HG03066 (cell line): ENCODE data around the gene EHD1.
A peak's percentile ranks its signal among the peaks of the same experiment; 100 is the strongest.

Experiments
- ATAC-seq: cut with Tn5 transposase; IDR thresholded peaks from one replicate; pipeline ENCODE4 v1.9.1; 2021; ENCODE audit warnings: low read depth; ENCODE audit not compliant: unreplicated experiment

EHD1 gene

DNA sequence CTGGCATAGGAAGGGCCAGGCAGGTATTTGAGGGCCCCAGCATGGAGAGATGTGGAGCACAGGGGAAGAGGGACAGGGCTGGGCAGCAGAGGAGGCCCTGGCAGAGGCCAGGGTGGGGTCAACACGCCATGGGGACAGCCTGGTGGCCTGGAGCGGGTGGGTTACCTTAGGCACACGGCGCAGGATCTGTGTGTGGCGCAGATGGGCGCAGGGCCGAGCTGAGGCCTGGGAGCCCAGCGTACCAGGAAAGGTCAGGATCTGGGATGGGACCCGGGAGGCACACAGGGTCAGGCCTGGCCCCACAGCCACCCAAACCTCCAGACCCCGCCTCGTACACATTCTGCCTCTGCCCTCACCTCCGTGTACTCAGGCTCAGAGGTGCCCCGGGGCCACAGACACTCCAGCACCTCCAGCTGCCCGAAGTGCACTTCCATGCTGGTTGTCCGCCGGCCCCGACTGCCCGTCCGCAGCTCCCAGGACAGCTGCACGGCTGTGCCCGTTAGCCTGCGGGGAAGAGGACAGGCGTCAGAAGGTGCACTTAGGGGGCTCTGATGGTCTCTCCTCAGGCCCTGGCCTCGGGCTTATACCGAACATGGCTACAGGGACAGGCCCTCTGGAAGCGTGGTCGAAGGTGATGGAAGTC, 32.2 kb upstream of the EHD1 start:
- no peak for ATAC-seq

DNA sequence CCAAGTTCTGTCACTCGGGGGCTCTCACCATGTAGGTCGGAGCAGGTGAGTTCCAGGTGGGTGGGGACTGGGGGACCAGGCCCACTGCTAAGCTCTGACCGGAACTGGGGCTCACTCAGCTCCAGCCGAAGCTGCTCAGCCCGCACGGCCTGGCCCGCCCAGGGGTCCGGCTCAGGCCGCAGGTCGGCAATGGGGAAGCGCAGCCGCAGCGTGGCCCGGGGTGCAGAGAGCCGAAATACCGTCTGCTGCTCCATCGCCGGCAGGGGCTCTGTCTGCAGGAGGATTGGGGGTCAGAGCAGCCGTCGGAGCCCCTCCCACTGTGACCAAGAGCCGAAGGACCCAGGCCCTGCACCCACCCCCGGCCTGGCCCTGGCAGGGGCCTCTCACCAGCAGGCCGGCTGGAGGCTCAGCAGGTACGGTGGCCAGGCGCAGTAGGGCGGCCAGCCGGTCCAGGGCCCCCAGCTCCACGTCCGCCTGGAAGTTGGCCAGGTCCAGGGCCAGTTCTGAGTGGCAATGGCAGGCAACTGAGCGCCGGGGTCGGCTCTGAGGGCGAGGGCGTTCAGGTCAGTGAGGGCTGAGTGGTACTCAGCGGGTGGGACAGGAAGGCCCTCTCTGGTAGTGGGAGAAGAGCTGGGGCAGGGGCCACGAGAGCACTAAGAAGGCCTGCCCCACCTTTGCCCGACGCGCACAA, 31.4 kb upstream of the EHD1 start:
- no peak for ATAC-seq

DNA sequence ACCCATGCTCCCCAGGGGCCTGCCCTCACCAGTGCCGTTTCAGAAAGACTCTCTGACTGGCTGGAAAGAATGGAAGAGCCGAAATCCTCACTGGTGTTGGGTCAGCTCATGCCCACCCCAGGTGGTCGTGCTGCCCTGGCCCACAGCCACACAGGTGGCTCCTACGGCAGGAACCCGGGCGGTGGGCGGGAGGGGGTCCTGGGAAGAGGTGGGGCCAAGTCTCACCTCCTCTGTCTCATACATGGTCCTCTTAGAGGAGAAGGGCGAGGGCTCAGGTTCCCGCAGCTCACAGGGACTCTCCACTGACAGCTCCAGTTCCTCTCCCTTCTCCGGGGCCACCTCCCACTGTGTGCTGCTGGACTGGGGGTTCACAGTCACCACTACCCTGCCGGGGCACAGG, 30.3 kb upstream of the EHD1 start:
- no peak for ATAC-seq

DNA sequence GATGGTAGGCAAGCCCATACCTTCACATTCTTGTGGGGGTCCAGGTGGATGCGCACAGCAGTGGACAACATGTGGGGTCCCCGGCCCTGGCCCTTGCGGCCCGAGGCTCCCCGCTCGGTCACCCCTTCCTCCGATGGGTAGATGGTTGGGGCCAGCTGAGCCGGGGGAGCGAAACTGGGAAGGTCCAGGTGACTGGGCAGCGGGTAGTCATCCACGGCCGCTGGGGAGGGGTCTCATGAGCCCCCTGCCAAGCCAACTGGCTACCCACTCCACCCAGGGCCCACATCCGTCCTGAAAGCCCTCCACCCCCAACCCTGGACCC, 27.9 kb upstream of the EHD1 start:
- ATAC-seq, result no peak

DNA sequence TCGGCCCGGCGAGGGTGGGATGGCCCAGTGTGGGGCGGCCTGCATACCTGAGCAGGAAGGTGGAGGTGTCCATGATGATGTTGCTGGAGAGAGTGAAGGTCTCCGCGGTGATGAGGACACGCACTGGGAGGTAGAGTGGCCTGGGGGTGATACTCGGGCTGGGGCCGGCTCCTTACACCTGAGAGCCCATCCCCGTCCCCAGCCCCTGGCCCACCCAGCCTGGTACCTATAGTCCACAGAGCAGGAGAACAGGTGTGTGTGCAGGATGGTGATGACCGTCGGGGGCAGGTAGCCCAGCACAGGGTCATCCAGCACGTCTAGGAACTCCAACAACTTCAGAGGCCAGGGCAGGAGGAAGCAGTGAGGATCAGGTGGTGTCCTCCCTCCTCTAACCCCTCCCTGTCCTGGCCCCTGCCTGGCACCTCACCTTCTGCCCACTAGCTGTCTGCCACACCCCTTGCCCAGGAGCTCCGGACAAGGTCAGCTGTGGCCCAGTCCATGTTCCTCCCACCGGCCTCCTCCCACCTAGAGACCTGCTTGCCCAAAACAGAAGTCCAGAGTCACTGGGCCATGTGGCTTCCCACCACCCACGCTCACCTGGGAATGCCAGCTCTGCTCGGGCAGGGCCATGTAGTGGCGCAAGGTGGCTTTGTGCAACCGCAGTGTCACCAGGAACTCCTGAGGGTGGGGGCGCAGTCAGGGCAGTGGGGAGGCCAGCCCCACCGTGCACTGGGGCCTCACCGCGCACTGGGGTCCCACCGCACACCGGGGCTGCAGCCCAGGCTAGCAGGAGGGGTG, 27.3 kb upstream of the EHD1 start:
- no peak for ATAC-seq

DNA sequence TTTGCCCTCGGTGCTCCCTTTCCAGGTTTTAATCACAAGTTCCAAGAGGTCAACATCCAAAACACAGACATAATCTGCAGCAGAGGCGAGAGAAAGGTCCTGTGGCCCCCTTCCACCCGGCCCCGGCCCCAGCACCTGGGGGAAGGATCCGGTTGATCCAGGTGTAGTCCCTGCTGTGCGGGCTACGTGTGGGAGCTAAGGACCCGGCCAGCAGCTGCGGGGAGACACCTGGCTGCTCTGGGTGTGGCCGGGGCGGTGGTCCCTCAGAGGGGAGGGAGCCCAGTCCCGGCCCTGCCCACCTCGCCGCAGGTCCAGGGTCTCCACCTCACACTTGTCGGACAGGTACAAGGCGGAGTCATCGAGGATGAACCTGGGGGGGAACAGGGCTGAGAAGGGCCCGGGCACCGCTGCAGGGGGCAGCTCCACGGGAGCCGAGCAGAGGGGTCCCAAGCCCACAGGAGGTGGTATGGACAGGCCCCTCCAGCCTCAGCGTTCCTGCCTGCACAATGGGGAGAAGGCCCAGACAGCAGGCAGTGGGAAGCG, 24.9 kb upstream of the EHD1 start:
- ATAC-seq, result no peak

DNA sequence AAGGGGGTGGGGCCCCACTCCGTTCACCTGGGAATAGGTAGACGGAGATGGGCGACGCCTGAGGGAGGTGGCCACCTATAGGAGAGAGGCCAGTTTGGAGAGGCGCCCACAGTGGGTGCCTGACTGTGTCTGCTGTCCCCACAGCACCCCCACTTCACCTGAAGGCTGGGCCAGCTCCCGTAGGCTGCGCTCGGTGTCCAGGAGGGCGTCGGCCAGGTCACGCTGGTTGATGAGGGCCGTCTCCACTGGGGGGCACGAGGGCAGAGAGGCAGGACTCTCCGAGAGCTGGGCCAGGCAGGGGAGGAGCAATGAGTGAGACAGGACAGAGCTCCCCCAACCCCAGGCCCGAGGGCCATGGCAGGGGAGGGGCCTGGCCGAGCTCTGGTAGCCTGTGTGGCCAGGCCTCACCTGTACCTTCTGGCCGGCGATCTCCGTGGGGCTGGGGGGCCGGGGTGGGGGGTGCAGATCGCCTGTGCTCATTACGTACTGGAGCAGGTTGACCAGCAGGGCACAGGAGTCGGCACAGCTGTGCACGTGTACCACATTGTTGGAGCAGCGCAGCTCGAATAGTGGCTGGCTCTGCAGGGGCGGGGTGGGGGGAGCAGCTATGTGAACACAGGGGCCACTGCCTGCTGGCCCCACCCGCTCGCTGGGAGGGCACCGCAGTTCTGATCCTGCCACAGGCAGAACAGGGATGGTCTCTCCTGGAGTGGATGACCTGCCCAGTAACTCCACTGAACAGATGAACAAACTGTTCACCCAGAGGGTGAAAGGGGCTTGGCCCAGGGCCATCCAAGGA, 23.9 kb upstream of the EHD1 start:
- ATAC-seq, result no peak

DNA sequence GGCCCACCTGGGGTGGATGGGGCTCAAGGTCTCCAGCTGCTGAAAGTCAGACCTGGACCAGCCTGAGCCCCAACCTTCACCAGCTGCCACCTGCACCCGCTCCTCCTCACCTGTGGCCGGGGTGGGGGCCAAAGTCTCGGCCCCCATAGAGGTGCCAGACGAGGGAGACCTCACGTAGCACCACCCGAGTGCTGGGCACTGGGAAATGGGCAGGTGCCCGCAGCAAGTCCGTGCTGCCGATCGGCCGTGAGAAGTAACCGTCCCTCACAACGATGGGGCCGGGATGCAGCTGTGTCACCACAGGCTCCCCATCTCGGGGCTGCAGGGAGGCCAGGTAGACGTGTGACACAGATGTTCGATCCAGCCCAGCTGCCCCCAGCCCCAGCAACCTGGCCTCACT, 22.4 kb upstream of the EHD1 start:
- no peak for ATAC-seq

DNA sequence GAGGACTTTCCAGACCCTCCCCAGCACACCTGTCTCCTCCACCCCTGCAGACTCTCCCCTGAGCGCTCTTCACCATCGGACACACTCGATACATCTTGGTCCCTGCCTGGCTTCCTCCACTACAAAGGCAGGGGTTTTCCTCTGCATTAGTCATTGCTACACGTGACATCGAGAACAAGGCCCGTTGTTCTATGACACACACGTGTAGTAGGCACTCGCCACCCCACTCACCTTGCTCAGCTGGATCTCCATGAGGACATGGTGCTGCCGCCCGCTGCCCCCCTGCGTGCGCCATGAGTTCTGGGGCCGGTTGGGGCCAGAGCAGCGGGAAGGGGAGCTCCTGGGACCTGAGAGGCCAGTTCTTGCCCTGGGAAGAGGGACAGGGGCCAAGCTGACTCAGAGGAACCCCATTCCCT, 21.9 kb upstream of the EHD1 start:
- ATAC-seq, result no peak

DNA sequence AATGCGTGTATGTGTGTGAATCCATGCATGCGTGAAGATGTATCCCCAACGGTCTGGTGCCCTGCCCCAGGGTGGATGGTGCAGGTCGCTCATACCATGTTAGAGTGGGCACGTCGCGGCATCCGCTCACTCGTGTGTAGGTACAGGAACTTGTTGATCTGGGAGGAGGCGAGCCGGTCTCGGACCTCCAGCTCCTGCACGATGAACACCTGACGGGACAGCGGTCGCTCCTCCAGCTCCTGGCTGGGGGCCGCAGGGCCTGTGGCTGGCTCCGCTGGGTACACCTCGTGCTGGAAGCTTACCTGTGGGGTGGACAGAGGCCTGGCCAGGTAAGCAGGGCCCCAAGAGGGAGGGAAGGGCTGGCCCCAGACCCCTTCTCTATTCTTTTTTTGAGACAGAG, 20.1 kb upstream of the EHD1 start:
- no peak for ATAC-seq

DNA sequence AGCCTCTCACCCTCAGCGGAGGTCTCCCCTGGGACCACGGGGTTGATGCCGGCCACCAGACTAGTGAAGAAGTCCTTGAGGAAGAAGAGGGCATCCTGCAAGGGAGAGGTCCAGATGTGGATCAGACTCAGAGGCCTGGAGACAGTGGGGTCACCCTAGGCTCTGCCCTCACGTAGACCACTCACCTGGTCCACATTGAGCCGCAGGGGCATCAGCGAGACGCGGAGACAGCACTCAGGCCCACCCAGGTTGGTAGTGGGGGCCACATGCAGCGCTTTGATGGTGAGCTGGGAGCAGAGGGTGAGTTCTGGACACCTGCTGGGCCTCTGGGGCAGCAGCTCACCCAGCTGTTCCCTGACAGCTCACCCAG, 19.6 kb upstream of the EHD1 start:
- no peak for ATAC-seq

DNA sequence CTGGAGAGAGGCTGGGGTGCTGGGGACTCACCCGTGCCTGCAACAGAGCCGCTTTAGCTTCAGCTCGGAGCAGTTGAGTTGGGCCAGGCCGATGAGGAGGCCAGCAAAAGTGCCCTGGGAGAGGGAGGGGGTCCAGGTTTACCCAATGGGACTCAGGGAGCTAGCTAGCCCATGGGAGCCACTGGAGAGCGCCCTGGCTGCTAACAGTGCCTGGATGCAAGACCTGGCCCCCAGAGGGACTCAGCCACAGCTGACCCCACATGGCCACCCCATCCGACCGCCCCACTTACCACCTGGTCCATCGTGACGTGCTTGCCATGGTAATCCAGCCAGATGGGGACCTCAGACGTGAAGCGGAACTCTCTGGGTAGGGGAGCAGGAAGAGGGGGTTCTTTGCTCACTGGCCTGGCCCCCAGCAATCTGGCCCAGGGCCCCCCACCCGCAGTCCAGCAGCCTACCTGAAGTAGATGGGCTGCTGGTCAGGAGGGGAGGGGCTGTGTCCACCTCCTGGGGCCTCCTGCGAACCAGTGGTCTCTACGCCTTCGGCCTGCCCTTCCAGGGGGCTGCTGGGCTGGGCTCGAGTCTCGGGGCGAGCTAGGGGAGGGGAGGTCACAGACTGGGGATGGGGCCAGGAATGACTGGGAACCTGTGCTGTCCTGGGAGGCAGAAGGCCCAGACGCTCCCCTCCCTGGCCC, 19.1 kb upstream of the EHD1 start:
- no peak for ATAC-seq

DNA sequence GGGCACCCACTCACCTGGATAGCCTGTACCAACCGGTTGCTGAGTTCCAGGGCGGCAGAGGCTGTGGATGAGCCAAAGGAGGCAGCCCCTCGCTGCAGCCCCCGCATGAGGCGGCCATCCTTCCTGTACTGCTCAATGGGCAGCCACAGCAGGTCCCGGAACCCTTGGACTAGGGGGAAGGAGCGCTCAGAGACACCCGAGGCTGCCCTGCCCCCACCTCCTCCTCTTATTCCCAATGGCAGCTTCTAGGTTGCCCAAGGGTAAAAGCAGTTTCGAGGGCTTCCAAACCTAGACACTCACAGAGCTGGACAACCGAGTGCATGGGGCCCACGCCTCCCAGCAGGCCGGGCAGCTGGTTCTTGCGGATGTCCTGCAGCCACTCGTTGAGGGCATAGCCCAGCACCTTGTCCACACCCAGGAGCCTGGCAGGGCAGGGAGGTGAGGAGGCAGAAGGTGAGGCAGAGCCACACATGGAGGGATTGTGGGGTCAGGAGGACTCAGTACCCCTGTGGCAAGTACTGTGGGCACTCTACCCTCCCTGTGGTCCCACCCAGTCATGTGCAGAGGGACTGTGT, 18.1 kb upstream of the EHD1 start:
- ATAC-seq, result no peak

DNA sequence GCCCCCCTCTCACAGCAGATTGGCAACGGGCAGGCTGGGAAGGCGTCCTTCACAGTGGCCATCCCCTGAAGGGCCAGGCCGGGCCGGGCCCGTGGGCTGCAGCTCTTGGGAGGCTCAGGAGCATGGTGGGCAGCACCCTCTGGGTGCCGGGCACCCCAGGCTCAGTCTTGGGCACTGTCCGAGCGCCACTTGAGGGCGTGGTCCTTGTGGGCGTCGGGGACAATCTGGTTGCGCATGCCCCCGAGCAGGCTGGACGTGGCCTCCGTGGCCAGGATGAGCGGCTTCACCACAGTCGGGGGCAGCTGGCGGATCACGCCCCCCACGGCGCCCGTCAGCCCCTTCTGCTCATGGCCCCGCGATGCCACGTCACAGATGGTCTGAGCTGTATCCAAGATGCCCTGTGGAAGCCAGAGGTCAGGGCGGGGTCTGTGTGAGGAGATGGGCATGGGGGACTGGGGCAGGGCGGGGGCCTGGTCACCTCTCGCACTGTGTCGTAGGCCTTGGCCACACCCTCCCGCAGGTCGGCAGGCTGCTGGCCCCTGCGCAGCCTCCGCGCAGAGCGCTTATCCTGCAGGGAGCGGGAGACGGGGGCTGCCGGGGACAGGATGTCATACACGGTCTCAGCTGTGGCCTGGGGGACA, 16.5 kb upstream of the EHD1 start:
- no peak for ATAC-seq

DNA sequence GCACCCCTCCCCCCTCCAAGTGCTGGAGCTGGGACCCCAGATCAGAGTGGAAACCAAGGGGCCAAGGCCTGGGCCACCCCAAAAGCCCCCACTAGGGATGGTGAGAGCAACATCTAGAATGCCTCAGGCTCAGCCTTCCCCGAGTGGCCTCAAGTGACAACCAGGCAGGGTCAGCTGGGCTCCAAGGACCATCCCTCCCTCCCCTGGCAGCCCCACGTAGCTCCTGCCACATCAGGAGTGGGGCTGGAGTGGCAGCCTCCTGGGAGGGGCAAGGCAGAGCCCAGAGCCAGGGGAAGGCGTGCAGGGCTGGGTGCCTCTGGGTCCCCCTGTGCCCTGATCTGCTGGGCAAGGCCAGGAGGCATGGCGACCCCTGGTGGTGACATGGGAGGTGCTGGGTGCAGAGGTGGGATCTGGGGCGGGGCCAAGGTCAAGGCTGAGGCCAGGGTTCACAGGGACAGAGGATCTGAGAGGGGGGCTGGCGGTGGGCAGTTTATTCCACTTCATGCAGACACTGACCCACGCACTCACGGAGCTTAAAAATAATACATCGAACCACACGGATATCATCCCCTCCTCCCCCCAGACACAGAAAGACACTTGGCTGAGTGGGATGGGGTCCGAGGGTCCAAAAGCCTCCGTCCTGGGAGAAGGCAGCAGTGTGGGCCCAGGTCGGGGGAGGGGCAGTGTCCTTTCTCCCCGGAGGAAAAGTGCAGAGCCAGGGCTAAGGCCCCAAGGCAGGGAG, 15.8 kb upstream of the EHD1 start:
- peak; percentile 67 for ATAC-seq

DNA sequence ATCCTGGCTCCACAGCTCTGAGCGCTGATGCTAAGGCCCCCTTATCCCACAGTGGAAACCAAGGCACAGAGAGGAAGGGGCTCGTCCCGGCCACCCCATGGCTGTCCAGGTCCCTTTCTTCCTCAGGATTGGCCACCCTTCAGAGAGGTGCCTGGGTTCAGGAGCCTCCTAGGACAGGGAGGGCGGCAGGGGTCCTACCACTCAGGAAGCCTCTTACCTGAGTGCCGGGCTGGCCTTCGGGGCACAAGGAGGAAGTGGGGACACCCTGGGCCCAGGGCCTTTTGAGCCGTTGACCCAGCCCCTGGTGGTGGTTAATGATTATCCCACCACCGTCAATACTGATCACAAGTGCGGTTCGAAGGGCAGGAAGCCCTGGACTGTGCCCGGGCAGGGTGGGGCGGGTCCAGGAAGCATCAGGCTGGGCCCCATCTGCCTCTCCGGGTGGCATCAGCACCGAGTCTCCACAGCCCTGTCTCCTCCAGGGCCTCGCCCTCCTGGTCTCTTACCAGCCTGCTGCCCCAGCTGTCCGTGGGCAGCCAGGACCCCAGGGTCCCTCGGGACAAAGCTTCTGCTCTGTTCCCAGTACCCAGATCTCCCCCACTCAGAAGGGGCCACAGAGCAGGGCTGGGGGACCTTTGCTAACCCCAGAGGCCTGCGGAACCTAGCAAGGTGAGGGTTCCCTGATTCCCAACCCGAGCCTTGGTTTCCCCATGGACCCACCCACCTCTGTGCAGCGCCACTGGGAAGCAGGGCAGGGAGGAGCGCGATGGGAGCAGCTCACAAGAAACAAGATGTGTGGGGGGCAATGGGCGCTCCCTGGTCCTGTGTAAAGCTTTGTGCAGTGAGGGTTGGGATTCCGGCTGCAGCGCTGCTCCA, 15.0 kb upstream of the EHD1 start:
- ATAC-seq, result no peak

DNA sequence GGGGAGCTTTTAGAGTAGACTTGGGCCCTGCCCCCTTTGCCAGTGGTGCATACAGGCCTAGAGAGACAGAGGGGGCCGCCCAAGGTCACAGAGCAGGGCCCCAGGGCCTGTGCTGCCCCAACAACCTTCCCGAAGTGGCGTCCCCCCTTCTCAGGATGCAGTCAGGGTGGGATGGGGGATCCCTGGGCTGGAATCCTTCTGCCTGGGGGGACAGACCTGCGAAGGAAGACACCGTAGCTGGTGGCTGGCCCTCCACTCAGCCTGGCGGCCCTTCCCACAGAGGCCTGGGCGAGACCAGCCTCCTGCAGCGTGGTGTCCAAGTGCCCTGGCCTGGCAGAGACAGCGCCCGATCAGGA, 14.4 kb upstream of the EHD1 start:
- no peak for ATAC-seq

DNA sequence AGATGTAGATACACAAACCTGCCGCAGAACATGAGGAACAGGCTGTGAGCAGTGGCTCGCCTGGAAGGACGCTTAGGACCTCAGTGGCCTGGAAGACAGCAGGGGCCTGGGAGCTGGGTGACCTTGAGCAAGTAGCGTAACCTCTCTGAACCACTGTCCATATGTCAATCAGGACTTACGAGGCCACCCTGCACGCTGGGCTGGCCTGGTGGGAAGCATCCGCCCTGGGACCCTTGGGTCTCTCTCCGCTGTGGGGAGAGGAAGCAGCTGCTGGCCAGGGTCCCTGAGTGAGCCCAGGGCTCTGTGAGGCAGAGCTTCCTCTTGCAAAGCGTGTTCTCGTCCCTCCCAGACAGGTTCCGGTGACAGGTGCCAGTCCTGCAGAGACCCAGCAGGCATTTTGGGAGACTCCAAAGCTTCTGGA, 14.0 kb upstream of the EHD1 start:
- no peak for ATAC-seq
